Neural cell (in vitro differentiated cells): ENCODE measurements around the gene YDJC.

Experiments
- CTCF ChIP-seq: fragments of 450-650 bp; IDR thresholded peaks from 2 replicates; pipeline ENCODE4 v1.5.1; 2014; ENCODE audit warnings: antibody characterized with exemption, mild to moderate bottlenecking, moderate library complexity; ENCODE audit not compliant: poor library complexity, severe bottlenecking
- EZH2 ChIP-seq: fragments of 200-600, 300-800 bp; shearing (Covaris generic), sonication (generic); IDR thresholded peaks from 2 replicates; pipeline ENCODE4 v1.6.1; 2014; ENCODE audit warnings: antibody characterized with exemption, low read length, borderline replicate concordance, mild to moderate bottlenecking; ENCODE audit not compliant: insufficient read depth, poor library complexity, severe bottlenecking
- MXI1 ChIP-seq: fragments of 450-650 bp; conservative IDR thresholded peaks from 2 replicates; pipeline ENCODE4 v1.6.1; 2014; ENCODE audit warnings: antibody characterized with exemption, mild to moderate bottlenecking; ENCODE audit not compliant: poor library complexity, severe bottlenecking
- POLR2AphosphoS5 ChIP-seq: IDR thresholded peaks from 2 replicates; pipeline ENCODE4 v1.6.1; 2012
- RAD21 ChIP-seq: fragments of 450-650 bp; conservative IDR thresholded peaks from 2 replicates; pipeline ENCODE4 v1.6.1; 2014; ENCODE audit warnings: antibody characterized with exemption, mild to moderate bottlenecking, moderate library complexity
- REST ChIP-seq: IDR thresholded peaks from 2 replicates; pipeline ENCODE4 v1.6.1; 2012; ENCODE audit warnings: borderline replicate concordance

GRCh38 chr22:21660904-21661303, 31.1 kb upstream of the YDJC start:
- TF ChIP-seq REST (no peak), MXI1 (no peak), CTCF (no peak), RAD21 (no peak), EZH2 (no peak), POLR2AphosphoS5 (no peak)
